Activated CD4-positive, alpha-beta T cell treated with anti-CD3 and anti-CD28 coated beads, Interleukin-2, amount 10 ng/mL, durations not matched to agents 24 days and 14 days (primary cell): Measurements from ENCODE around the gene MAJIN. TPM values are rescaled to one million over a fixed set of nuclear protein-coding genes. Genes with fewer than 3 reads are reported as not detected.
"Not testable (repeated sequence)": the region's sequence is repeated elsewhere in the genome, so short reads cannot be mapped to it uniquely, and the experiment has no call there.

Experiments used
- DNase-seq: peaks from one replicate; pipeline ENCODE4 v3.0.0; 2022
- H3K27ac Mint-ChIP-seq: one replicate; pipeline ENCODE4 v1.8.0; 2022; ENCODE audit warnings: mild to moderate bottlenecking, mixed read lengths
- H3K27me3 Mint-ChIP-seq: one replicate; pipeline ENCODE4 v1.8.0; 2022; ENCODE audit warnings: mixed read lengths
- H3K36me3 Mint-ChIP-seq: one replicate; pipeline ENCODE4 v1.8.0; 2022; ENCODE audit warnings: low read depth, mild to moderate bottlenecking, mixed read lengths
- H3K4me1 Mint-ChIP-seq: one replicate; pipeline ENCODE4 v1.8.0; 2021; ENCODE audit warnings: mixed read lengths
- H3K4me3 Mint-ChIP-seq: one replicate; pipeline ENCODE4 v1.8.0; 2022; ENCODE audit warnings: mild to moderate bottlenecking, moderate library complexity, mixed read lengths
- H3K9me3 Mint-ChIP-seq: one replicate; pipeline ENCODE4 v1.8.0; 2021; ENCODE audit warnings: mixed read lengths
- intact Hi-C: fragments of 100-400 bp; cut with micrococcal nuclease; formaldehyde crosslinking; loops from one replicate; pipeline ENCODE4 v1.15.1; 2023
- total RNA-seq: library from RNA; stranded (reverse); gene quantifications from 2 replicates; pipeline ENCODE4 v1.2.3, GENCODE V29; 2022

The MAJIN gene
- 0.71 TPM in 1 of 2 replicates, not detected in the other for total RNA-seq

- H3K9me3 Mint-ChIP-seq, result no peaks in the 10 kb centered on the region
- no peaks in the 10 kb centered on the region for H3K27me3 Mint-ChIP-seq
- intact Hi-C loops, result loop anchor here (5.0 kb wide), 1 partner anchor 54 kb away; the partner anchor contains the start of gene ATG2A
- peak within 1 kb of the TSS; percentile 63 for H3K4me3 Mint-ChIP-seq
- H3K27ac Mint-ChIP-seq, result peak within 1 kb of the TSS; percentile 83
- peak; percentile 94 for DNase-seq
- peaks cover 18% of the 10 kb centered on the region for H3K4me1 Mint-ChIP-seq
- no peaks in the 10 kb centered on the region for H3K36me3 Mint-ChIP-seq
Measured at GRCh38 chr11:64971421-64972233, at the start of gene MAJIN. TSS of gene MAJIN (minus strand) at chr11:64972108. CDS start at chr11:64959405, 12,703 bp downstream.

GRCh38 chr11:65021509-65021908, 49.6 kb upstream of the MAJIN start:
- Mint-ChIP-seq H3K36me3 (peaks cover 22% of the 10 kb centered on the region), H3K27me3 (no peaks in the 10 kb centered on the region), H3K4me1 (peaks cover 5% of the 10 kb centered on the region), H3K4me3 (no peak overlapping the region), H3K27ac (no peak overlapping the region), H3K9me3 (no peaks in the 10 kb centered on the region)
- intact Hi-C loops, result no loop called here
- DNase-seq, result no peak

DNA sequence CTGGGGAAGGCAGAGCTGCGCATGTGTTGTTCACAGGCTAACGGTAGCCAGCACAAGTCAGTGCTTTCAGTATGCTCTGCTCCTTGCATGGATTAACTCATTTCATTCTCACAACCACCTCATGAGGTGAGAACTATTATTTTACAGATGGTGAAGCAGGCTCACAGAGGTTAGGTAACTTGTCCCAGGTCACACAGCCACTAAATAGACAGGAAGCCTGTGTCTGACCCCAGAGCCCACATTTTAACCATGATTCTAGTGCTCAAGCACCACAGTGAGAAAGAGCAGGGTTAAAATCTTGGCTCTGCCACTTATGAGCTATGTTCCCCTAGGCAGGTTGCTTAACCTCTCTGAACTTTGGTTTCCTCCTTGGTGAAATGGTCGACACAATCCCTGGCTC, 49.1 kb upstream of the MAJIN start:
- no peak overlapping the region for H3K27ac Mint-ChIP-seq
- no peaks in the 10 kb centered on the region for H3K9me3 Mint-ChIP-seq
- peaks cover 25% of the 10 kb centered on the region for H3K36me3 Mint-ChIP-seq
- DNase-seq, result no peak
- intact Hi-C loops, result no loop called here
- peaks cover 10% of the 10 kb centered on the region for H3K4me1 Mint-ChIP-seq
- H3K27me3 Mint-ChIP-seq, result no peaks in the 10 kb centered on the region
- no peak overlapping the region for H3K4me3 Mint-ChIP-seq

DNA sequence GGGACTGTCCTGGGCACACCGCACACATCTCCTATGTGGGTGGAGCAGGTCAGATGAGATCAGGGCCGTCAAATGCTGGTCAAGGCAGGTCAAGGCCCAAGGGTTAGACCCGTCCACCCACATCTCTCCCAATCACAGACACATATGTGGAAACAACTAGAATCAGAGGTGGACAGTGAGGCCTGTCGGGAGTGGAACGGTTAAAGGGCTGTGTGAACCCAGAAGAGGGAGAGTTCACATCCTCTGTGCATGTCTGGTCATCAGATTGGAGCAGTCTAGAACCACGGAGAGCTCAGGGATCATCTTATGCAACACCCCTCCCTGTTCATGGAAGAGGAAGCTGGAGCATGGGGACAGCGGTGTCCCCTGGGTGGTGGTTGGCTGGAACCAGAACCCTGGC, 47.9 kb upstream of the MAJIN start:
- intact Hi-C loops, result no loop called here
- H3K4me3 Mint-ChIP-seq, result no peak overlapping the region

DNA sequence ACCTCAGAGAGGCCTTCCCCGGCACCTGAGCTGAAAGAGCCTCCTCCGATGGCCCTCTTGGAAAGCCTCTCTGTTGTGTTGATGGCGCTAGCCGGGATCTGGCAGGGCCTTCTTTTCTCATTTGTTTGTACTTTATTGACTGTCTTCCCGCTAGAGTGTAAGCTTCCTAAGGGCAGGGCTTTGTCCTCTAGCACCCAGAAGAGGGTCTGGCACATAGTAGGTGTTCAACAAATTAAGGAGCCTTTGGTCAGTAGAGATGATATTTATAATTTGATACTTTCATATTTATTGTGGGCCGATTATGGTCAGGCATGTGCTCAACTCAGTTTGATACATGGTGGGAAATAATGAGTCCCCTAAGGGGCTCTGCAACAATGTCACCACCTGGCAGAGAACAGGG, 46.0 kb upstream of the MAJIN start:
- H3K9me3 Mint-ChIP-seq, result no peaks in the 10 kb centered on the region
- no peak overlapping the region for H3K4me3 Mint-ChIP-seq
- peaks cover 22% of the 10 kb centered on the region for H3K4me1 Mint-ChIP-seq
- H3K27ac Mint-ChIP-seq, result no peak overlapping the region
- DNase-seq, result no peak
- intact Hi-C loops, result no loop called here
- H3K36me3 Mint-ChIP-seq, result peaks cover 26% of the 10 kb centered on the region
- H3K27me3 Mint-ChIP-seq, result no peaks in the 10 kb centered on the region

More for the DNA sequence above, 47.9 kb upstream of the MAJIN start:
- H3K4me1 Mint-ChIP-seq, result peaks cover 15% of the 10 kb centered on the region
- H3K36me3 Mint-ChIP-seq, result peaks cover 26% of the 10 kb centered on the region
- H3K9me3 Mint-ChIP-seq, result no peaks in the 10 kb centered on the region
- H3K27ac Mint-ChIP-seq, result no peak overlapping the region
- H3K27me3 Mint-ChIP-seq, result no peaks in the 10 kb centered on the region
- no peak for DNase-seq

- Mint-ChIP-seq H3K9me3 (no peaks in the 10 kb centered on the region), H3K27ac (no peak overlapping the region), H3K27me3 (no peaks in the 10 kb centered on the region), H3K36me3 (peaks cover 26% of the 10 kb centered on the region), H3K4me1 (peaks cover 24% of the 10 kb centered on the region), H3K4me3 (no peak overlapping the region)
- intact Hi-C loops, result no loop called here
- no peak for DNase-seq
Measured at GRCh38 chr11:65016705-65017104, 44.8 kb upstream of the MAJIN start.

- Mint-ChIP-seq H3K27ac (peak overlapping the region; percentile 95), H3K36me3 (peaks cover 24% of the 10 kb centered on the region), H3K4me3 (peak overlapping the region; percentile 82), H3K27me3 (no peaks in the 10 kb centered on the region), H3K4me1 (peaks cover 24% of the 10 kb centered on the region), H3K9me3 (no peaks in the 10 kb centered on the region)
- intact Hi-C loops, result loop anchor here (1.0 to 2.0 kb wide), 7 partner anchors 13 to 168 kb away; partner anchors contain the start of genes ATG2A, CDCA5, PPP2R5B and SNX15
- DNase-seq, result no peak
Measured at GRCh38 chr11:65014726-65015227, 42.9 kb upstream of the MAJIN start.

DNA sequence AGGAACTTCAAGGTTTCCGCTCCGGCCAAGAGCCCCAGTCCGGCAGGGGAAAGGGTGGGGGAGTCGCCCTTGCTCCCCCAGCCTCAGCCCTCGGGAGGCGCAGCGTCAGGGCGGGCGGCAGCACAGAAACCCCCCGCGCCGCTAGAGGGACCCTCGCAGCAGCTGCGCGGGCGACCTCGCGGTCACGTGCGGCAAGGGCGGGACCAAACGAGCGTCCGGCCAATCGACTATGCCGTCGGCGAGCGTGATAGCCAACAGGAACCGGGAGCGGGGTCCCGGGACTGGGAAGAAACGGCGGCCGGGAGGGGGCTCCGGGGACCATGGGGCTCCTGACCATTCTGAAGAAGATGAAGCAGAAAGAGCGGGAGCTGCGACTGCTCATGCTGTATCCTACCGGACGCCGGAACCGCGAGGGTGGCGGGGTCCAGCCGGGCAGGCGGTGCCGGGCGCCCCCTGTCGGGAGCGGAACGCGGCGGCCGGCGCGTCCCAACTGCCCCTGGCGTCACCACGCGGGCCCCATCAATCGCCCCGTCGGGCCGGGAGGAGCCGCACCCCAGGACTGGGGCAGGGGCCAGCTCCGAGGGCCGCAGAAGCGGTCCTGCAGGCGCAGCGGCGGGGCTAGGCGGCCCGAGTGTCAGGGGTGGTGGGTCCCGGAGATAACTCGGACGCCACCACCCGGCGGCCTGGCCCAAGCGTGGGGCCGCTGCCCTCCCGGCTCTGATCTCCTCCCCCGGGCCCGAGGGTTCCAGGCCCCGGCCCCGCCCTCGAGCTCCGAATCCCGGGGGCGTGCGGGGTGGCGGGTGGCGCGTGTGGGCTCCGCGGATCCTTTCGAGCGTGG, 42.2 kb upstream of the MAJIN start, which contains the start of gene ARL2:
TSS of gene ARL2 (plus strand) at position 273 of the 838 bp plus-strand sequence. CDS start at position 321, 48 bp downstream.
- H3K36me3 Mint-ChIP-seq, result peaks cover 21% of the 10 kb centered on the region
- H3K27ac Mint-ChIP-seq, result peak within 1 kb of the TSS; percentile 98
- intact Hi-C loops, result loop anchor here (1.0 to 2.0 kb wide), 8 partner anchors 13 to 167 kb away; partner anchors contain the start of genes ATG2A, CDCA5, PPP2R5B and SAC3D1
- no peaks in the 10 kb centered on the region for H3K9me3 Mint-ChIP-seq
- H3K4me1 Mint-ChIP-seq, result peaks cover 24% of the 10 kb centered on the region
- H3K27me3 Mint-ChIP-seq, result no peaks in the 10 kb centered on the region
- peak within 1 kb of the TSS; percentile 92 for H3K4me3 Mint-ChIP-seq
- peak; percentile 96 for DNase-seq

DNA sequence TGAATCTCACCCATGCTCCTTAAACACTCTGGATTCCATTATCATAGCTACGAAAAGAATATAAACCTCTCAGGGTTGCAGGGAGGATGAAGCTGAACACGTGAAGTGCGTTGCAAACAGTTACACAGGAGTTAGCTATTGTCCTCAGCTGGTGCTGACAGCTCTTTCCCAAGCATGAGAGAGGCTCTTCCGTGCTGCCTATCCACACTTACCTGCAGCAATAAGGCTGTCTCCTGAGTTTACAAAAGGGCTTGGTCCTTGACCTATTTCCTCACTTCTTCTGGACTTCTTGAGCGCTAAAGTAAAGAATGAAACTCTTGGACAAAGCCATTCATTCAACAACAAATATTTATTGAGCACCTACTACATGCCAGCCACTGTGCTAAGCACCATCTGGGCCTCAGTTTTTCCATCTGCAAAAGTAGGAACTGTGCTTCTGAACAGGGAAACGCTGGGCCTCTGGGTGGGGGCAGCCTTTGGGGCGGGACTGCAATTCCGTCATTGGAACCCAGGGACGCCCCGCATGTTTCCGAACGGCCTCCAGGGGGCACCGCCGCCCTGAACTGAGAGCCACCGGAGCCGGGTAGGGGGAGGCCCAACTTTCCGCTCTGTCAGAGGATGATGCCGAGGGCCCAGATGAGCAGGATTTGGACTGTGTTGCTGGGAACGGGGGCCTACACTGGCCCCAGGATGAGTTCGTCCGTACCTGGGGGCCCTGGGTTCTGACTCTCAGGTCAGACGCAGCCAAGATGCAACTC, 41.4 kb upstream of the MAJIN start:
- Mint-ChIP-seq H3K27ac (peak overlapping the region; percentile 98), H3K27me3 (no peaks in the 10 kb centered on the region), H3K4me3 (peak overlapping the region; percentile 92), H3K9me3 (no peaks in the 10 kb centered on the region), H3K36me3 (peaks cover 16% of the 10 kb centered on the region), H3K4me1 (peaks cover 24% of the 10 kb centered on the region)
- intact Hi-C loops, result loop anchor here (1.0 kb wide), 1 partner anchor 28 kb away; the partner anchor contains the start of gene SAC3D1
- peak; percentile 97 for DNase-seq

DNA sequence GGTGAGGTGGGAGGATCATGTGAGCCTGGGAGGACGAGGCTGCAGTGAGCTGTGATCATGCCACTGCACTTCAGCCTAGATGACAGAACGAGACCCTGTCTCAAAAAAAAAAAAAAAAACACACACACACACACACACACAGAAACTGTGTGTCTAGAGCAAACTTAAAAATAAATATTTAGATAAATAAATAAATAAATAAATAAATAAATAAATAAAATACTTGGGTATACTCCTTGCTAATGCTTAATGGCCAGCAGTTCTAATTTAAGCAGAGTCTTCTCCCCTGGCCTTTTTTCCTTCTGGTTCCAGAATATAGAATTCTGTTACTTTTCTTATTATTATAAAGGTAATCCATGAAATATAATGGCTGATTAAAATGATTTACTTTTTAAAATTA, 37.0 kb upstream of the MAJIN start:
- intact Hi-C loops, result no loop called here
- Mint-ChIP-seq H3K27me3 (no peaks in the 10 kb centered on the region), H3K4me1 (peaks cover 9% of the 10 kb centered on the region), H3K36me3 (no peaks in the 10 kb centered on the region), H3K27ac (no peak overlapping the region), H3K9me3 (no peaks in the 10 kb centered on the region), H3K4me3 (no peak overlapping the region)
- DNase-seq, result no peak

DNA sequence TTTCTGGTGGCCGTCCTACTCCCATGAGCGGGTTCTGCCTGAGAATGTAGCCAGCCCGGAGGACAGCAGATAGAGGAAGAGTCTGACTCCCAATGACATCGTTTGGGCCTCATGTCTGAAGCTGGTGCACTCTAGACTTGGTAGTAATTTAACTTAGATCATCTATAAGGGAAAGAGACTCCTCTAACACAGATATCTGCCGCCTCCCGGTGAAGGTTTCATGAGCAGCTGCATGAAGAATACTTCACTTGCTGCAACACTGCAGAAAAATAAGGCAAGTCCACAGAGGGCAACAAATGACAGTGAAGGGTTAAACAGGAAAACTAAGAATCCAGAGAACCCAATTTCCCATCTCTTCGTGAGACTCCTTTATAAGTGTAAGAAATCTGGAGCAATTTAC, 36.1 kb upstream of the MAJIN start:
- H3K4me1 Mint-ChIP-seq, result peaks cover 3% of the 10 kb centered on the region
- no peak overlapping the region for H3K4me3 Mint-ChIP-seq
- no peaks in the 10 kb centered on the region for H3K36me3 Mint-ChIP-seq
- DNase-seq, result no peak
- H3K27me3 Mint-ChIP-seq, result no peaks in the 10 kb centered on the region
- intact Hi-C loops, result no loop called here
- no peaks in the 10 kb centered on the region for H3K9me3 Mint-ChIP-seq
- H3K27ac Mint-ChIP-seq, result no peak overlapping the region

DNA sequence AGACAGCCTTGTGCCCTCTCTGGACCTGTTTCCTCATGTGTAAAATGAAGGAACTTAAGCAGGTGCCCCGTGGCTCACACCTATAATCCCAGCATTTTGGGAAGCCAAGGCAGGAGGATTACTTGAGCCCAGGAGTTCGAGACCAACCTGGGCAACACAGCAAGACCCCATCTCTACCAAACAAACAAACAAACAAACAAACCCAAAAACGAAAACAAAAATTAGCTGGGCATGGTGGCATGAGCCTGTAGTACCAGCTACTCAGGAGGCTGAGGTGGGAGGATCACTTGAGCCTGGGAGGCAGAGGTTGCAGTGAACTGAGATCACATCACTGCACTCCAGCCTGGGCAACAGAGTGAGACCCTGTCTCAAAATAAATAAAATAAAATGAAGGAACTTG, 32.1 kb upstream of the MAJIN start:
- H3K27ac Mint-ChIP-seq, H3K4me3 Mint-ChIP-seq, intact Hi-C loops, DNase-seq, H3K27me3 Mint-ChIP-seq, H3K4me1 Mint-ChIP-seq, H3K36me3 Mint-ChIP-seq, H3K9me3 Mint-ChIP-seq: not testable (repeated sequence)

- no peaks in the 10 kb centered on the region for H3K36me3 Mint-ChIP-seq
- no peaks in the 10 kb centered on the region for H3K27me3 Mint-ChIP-seq
- no peak for DNase-seq
- no peak overlapping the region for H3K27ac Mint-ChIP-seq
- intact Hi-C loops, result no loop called here
- no peak overlapping the region for H3K4me3 Mint-ChIP-seq
- H3K4me1 Mint-ChIP-seq, result peaks cover 7% of the 10 kb centered on the region
- H3K9me3 Mint-ChIP-seq, result no peaks in the 10 kb centered on the region
Measured at GRCh38 chr11:65003282-65003681, 31.4 kb upstream of the MAJIN start.
